Muscle layer of duodenum (tissue), 2 donors: ENCODE results near the gene SVIP.
A peak's percentile ranks its signal among the peaks of the same experiment; 100 is the strongest.

Source experiments
- H3K27ac ChIP-seq: one replicate; pipeline ENCODE4 v1.7.0; 2013; ENCODE audit warnings: mild to moderate bottlenecking, low read length
- H3K27me3 ChIP-seq: one replicate; pipeline ENCODE4 v1.7.0; 2013; ENCODE audit warnings: low read depth, mild to moderate bottlenecking, control low read depth, low read length
- H3K36me3 ChIP-seq, 2 donors: one replicate each; pipeline ENCODE4 v1.7.0; 2013; ENCODE audit warnings: low read length in 2 of 2, control low read depth in 1 of 2, mild to moderate bottlenecking in 1 of 2; ENCODE audit not compliant: insufficient read depth in 2 of 2, control insufficient read depth in 1 of 2
- H3K4me1 ChIP-seq, 2 donors: one replicate each; pipeline ENCODE4 v1.7.0; 2013; ENCODE audit warnings: low read length in 2 of 2, mild to moderate bottlenecking in 2 of 2, control low read depth in 1 of 2, moderate library complexity in 1 of 2; ENCODE audit not compliant: insufficient read depth in 2 of 2, control insufficient read depth in 1 of 2
- H3K4me3 ChIP-seq, 2 donors: one replicate each; pipeline ENCODE4 v1.7.0; 2013; ENCODE audit warnings: low read length in 2 of 2, low read depth in 1 of 2, mild to moderate bottlenecking in 1 of 2
- H3K9me3 ChIP-seq, 2 donors: one replicate each; pipeline ENCODE4 v1.7.0; 2013; ENCODE audit warnings: low read length in 2 of 2, control low read depth in 1 of 2, mild to moderate bottlenecking in 1 of 2; ENCODE audit not compliant: control insufficient read depth in 1 of 2
- donor health status: healthy.

The SVIP gene

GRCh38 chr11:22828373-22828772 lies 1.2 kb downstream of the SVIP start:
- H3K27ac ChIP-seq = no peak overlapping the region
- peaks cover 0 to 10% of the 10 kb centered on the region in 2 donors for H3K4me1 ChIP-seq
- no peaks in the 10 kb centered on the region for H3K9me3 ChIP-seq
- H3K4me3 ChIP-seq = peak overlapping the region; percentile 58 to 87
- H3K36me3 ChIP-seq = peaks cover 8 to 23% of the 10 kb centered on the region in 2 donors
- H3K27me3 ChIP-seq = no peaks in the 10 kb centered on the region

DNA sequence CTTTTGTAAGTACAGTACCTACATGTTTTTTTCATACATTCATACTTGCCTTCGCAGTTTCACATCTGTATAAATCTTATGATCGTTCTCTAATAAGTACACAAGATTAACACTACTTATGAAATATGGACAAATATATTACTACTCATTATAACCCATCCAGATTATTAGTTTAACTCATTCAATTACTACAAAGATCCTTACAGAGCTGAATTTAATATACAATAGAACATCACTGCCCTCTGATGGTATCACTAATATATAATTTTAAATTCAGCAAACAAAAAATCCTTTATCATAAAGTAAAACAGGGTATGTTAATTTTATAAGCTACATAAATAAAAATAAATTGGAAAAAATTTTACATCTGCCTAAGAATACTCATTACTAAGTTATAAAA lies 7.4 kb downstream of the SVIP start:
- Histone ChIP-seq H3K36me3 (peaks cover 12 to 47% of the 10 kb centered on the region in 2 donors), H3K4me1 (no peaks in the 10 kb centered on the region), H3K9me3 (no peaks in the 10 kb centered on the region), H3K27me3 (no peaks in the 10 kb centered on the region), H3K27ac (no peak overlapping the region), H3K4me3 (no peak overlapping the region)

- Histone ChIP-seq H3K27me3 (no peaks in the 10 kb centered on the region), H3K4me3 (no peak overlapping the region), H3K27ac (no peak overlapping the region), H3K9me3 (peaks cover 0 to 3% of the 10 kb centered on the region in 2 donors), H3K36me3 (no peaks in the 10 kb centered on the region), H3K4me1 (no peaks in the 10 kb centered on the region)
Measured at GRCh38 chr11:22809893-22810292, 19.7 kb downstream of the SVIP start.

- H3K36me3 ChIP-seq = no peaks in the 10 kb centered on the region
- no peak overlapping the region for H3K4me3 ChIP-seq
- no peak overlapping the region for H3K27ac ChIP-seq
Measured at GRCh38 chr11:22808571-22809197, 20.9 kb downstream of the SVIP start.

DNA sequence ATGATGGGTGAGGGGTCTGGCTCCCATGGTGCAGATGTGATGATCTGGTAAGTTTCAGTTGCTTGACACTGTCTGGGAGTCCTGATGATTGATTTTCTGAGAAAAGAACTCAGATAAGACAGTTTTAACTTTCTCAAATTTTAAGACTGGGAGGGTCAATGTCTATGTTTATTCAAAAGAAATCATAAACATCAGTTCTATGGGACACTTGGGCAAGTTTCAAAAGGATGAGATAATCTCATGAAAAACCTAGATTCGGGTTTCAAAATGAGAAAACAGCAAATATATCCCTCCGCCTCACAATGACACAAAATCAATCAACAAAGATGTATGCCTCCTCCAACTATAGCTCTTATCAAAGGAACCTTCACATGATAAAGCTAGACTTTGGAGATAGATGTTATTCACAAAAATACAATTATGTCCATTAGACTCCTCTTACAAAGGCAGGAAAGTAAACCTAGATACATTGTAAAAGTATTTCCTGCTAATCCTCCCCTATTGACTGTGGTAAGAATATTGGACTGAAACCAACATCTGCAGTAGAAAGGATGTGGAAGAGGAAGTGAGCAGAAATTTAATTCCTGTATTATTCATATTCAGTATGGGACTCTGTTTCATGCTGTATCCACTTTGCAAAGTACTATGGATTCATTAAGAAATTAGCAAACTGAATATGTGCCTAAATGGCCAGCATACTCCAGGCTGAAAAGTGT lies 21.6 kb downstream of the SVIP start:
- Histone ChIP-seq H3K9me3 (peaks cover 0 to 3% of the 10 kb centered on the region in 2 donors), H3K36me3 (no peaks in the 10 kb centered on the region), H3K4me1 (no peaks in the 10 kb centered on the region), H3K27ac (no peak overlapping the region), H3K4me3 (no peak overlapping the region), H3K27me3 (no peaks in the 10 kb centered on the region)

More at GRCh38 chr11:22808571-22809197, 20.9 kb downstream of the SVIP start:
- no peaks in the 10 kb centered on the region for H3K27me3 ChIP-seq
- H3K4me1 ChIP-seq = no peaks in the 10 kb centered on the region
- H3K9me3 ChIP-seq = peaks cover 0 to 3% of the 10 kb centered on the region in 2 donors

DNA sequence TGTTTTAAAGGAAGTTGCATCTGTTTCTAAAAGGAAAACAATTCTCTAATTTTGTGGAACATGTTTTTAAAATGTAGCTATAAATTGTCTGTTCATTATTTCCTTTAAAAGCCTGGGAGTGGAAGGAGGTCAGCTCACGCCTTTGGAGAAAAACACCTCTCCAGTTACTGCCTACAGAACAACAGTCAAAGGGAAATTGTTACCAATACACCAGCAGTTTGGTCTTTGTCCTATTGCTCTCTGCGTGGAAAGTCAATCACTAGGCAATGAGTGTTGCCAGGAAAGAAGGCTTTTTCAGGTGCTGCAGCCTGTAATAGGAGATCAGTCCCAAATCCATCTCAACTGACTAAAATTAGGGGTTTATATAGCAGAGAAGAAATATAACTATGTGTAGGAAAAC lies 22.2 kb downstream of the SVIP start:
- Histone ChIP-seq H3K27me3 (no peaks in the 10 kb centered on the region), H3K27ac (no peak overlapping the region), H3K9me3 (peaks cover 0 to 3% of the 10 kb centered on the region in 2 donors), H3K4me1 (no peaks in the 10 kb centered on the region), H3K4me3 (no peak overlapping the region), H3K36me3 (no peaks in the 10 kb centered on the region)

- Histone ChIP-seq H3K9me3 (no peaks in the 10 kb centered on the region), H3K27ac (no peak overlapping the region), H3K27me3 (no peaks in the 10 kb centered on the region), H3K36me3 (no peaks in the 10 kb centered on the region), H3K4me1 (no peaks in the 10 kb centered on the region), H3K4me3 (no peak overlapping the region)
Measured at GRCh38 chr11:22802861-22803260, 26.7 kb downstream of the SVIP start.

GRCh38 chr11:22800482-22800881 lies 29.1 kb downstream of the SVIP start:
- H3K27ac ChIP-seq = no peak overlapping the region
- H3K4me3 ChIP-seq = no peak overlapping the region
- no peaks in the 10 kb centered on the region for H3K36me3 ChIP-seq
- H3K4me1 ChIP-seq = no peaks in the 10 kb centered on the region
- H3K27me3 ChIP-seq = no peaks in the 10 kb centered on the region
- H3K9me3 ChIP-seq = no peaks in the 10 kb centered on the region

- Histone ChIP-seq H3K4me1 (no peaks in the 10 kb centered on the region), H3K9me3 (no peaks in the 10 kb centered on the region), H3K27ac (no peak overlapping the region), H3K27me3 (no peaks in the 10 kb centered on the region), H3K36me3 (no peaks in the 10 kb centered on the region), H3K4me3 (no peak overlapping the region)
Measured at GRCh38 chr11:22798901-22799300, 30.7 kb downstream of the SVIP start.

DNA sequence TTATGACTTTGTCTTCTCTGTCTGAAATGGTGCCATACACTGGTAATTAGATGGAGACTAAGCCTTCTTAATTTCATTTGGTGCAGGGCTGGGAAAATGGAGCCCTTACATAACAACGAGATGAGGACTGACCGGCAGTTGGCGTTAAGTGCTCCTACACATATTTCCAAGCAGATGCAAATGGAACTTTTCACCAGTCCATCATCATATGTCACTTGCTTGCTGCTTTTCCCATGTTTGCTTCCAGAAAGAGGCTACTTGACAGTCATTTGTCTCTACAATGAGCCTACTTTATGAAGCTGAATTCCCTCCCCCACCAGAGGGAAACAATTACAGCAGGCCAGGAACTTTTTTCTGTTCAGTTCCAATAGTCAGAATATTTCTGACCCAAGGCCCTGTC lies 32.6 kb downstream of the SVIP start:
- no peak overlapping the region for H3K27ac ChIP-seq
- H3K9me3 ChIP-seq = no peaks in the 10 kb centered on the region

GRCh38 chr11:22795914-22796313 lies 33.7 kb downstream of the SVIP start:
- Histone ChIP-seq H3K4me3 (no peak overlapping the region), H3K27ac (no peak overlapping the region), H3K4me1 (no peaks in the 10 kb centered on the region), H3K36me3 (no peaks in the 10 kb centered on the region), H3K9me3 (no peaks in the 10 kb centered on the region), H3K27me3 (no peaks in the 10 kb centered on the region)

More for the DNA sequence above, 32.6 kb downstream of the SVIP start:
- Histone ChIP-seq H3K4me1 (no peaks in the 10 kb centered on the region), H3K27me3 (no peaks in the 10 kb centered on the region), H3K4me3 (no peak overlapping the region), H3K36me3 (no peaks in the 10 kb centered on the region)
